ENCODE data around the gene NDUFS2.
"Not testable (repeated sequence)": the region's sequence is repeated elsewhere in the genome, so short reads cannot be mapped to it uniquely, and the experiment has no call there.

The NDUFS2 gene

GRCh38 chr1:161220002-161220401 is 17.8 kb downstream of the NDUFS2 start:
- H3K4me3 ChIP-seq (ENCODE audit: low read depth, low read length), result no peak overlapping the region
- no peak for TF ChIP-seq CTCF (IDR thresholded peaks at IDR 0.05; ENCODE audit: control insufficient read depth, extremely low read depth, insufficient read depth)
- DNase-seq (ENCODE audit: low read depth), result no peak

GRCh38 chr1:161222175-161223019 is 20.2 kb downstream of the NDUFS2 start:
- DNase-seq (ENCODE audit: low read depth), result no peak
- H3K4me3 ChIP-seq (ENCODE audit: low read depth, low read length), result no peak overlapping the region
- TF ChIP-seq CTCF (IDR thresholded peaks at IDR 0.05; ENCODE audit: control insufficient read depth, extremely low read depth, insufficient read depth), result no peak

- H3K4me3 ChIP-seq (ENCODE audit: low read depth, low read length), result no peak overlapping the region
- TF ChIP-seq CTCF (IDR thresholded peaks at IDR 0.05; ENCODE audit: control insufficient read depth, extremely low read depth, insufficient read depth), result no peak
- DNase-seq (ENCODE audit: low read depth), result no peak
Observed at GRCh38 chr1:161223805-161224694, 21.9 kb downstream of the NDUFS2 start.

GRCh38 chr1:161224695-161225087 is 22.5 kb downstream of the NDUFS2 start:
- DNase-seq (ENCODE audit: low read depth); H3K4me3 ChIP-seq (ENCODE audit: low read depth, low read length): not testable (repeated sequence)

GRCh38 chr1:161225178-161225533 is 23.0 kb downstream of the NDUFS2 start:
- H3K4me3 ChIP-seq (ENCODE audit: low read depth, low read length), result no peak overlapping the region
- no peak for TF ChIP-seq CTCF (IDR thresholded peaks at IDR 0.05; ENCODE audit: control insufficient read depth, extremely low read depth, insufficient read depth)
- no peak for DNase-seq (ENCODE audit: low read depth)

GRCh38 chr1:161225534-161226319 is 23.6 kb downstream of the NDUFS2 start, which contains the start of gene TOMM40L:
TOMM40L (plus strand) TSS chr1:161226060; CDS start chr1:161226490, 430 bp downstream.
- TF ChIP-seq CTCF (IDR thresholded peaks at IDR 0.05; ENCODE audit: control insufficient read depth, extremely low read depth, insufficient read depth), result peak; percentile 50
- H3K4me3 ChIP-seq (ENCODE audit: low read depth, low read length), result peak within 1 kb of the TSS; percentile 95
- DNase-seq (ENCODE audit: low read depth), result peak; percentile 99

Data from LNCaP clone FGC (cell line).